ENCODE data around the gene PMP22. TPM values are rescaled to one million over a fixed set of nuclear protein-coding genes. Genes with fewer than 3 reads are reported as not detected.

Gene PMP22
- total RNA-seq, 2 donors from 2014 or later: not detected

GRCh38 chr17:15287538-15288267 lies 22.6 kb upstream of the PMP22 start:
- Mint-ChIP-seq H3K4me3 (no peak overlapping the region), H3K9me3 (no peaks in the 10 kb centered on the region), H3K4me1 (no peaks in the 10 kb centered on the region), H3K36me3 (ENCODE audit: low read depth) (no peaks in the 10 kb centered on the region), H3K27me3 (peaks cover 51% of the 10 kb centered on the region), H3K27ac (no peak overlapping the region)
- no peak for ATAC-seq (replicated peaks)

- H3K27me3 Mint-ChIP-seq: peaks cover 52% of the 10 kb centered on the region
Observed at GRCh38 chr17:15285466-15285865, 20.3 kb upstream of the PMP22 start.

GRCh38 chr17:15284537-15284936 lies 19.4 kb upstream of the PMP22 start:
- Mint-ChIP-seq H3K9me3 (no peaks in the 10 kb centered on the region), H3K27me3 (peaks cover 50% of the 10 kb centered on the region), H3K4me1 (no peaks in the 10 kb centered on the region), H3K36me3 (ENCODE audit: low read depth) (no peaks in the 10 kb centered on the region), H3K4me3 (no peak overlapping the region), H3K27ac (no peak overlapping the region)
- ATAC-seq (replicated peaks): no peak

More at GRCh38 chr17:15285466-15285865, 20.3 kb upstream of the PMP22 start:
- Mint-ChIP-seq H3K4me3 (no peak overlapping the region), H3K9me3 (no peaks in the 10 kb centered on the region), H3K4me1 (no peaks in the 10 kb centered on the region), H3K36me3 (ENCODE audit: low read depth) (no peaks in the 10 kb centered on the region), H3K27ac (no peak overlapping the region)
- no peak for ATAC-seq (replicated peaks)

- ATAC-seq (replicated peaks): no peak
Observed at GRCh38 chr17:15284107-15284506, 19.0 kb upstream of the PMP22 start.

GRCh38 chr17:15281909-15282308 lies 16.8 kb upstream of the PMP22 start:
- H3K27ac Mint-ChIP-seq: no peak overlapping the region
- H3K4me3 Mint-ChIP-seq: no peak overlapping the region
- ATAC-seq (replicated peaks): peak; percentile 59
- H3K9me3 Mint-ChIP-seq: no peaks in the 10 kb centered on the region
- no peaks in the 10 kb centered on the region for H3K4me1 Mint-ChIP-seq
- H3K27me3 Mint-ChIP-seq: peaks cover 36% of the 10 kb centered on the region
- no peaks in the 10 kb centered on the region for H3K36me3 Mint-ChIP-seq (ENCODE audit: low read depth)

More at GRCh38 chr17:15284107-15284506, 19.0 kb upstream of the PMP22 start:
- Mint-ChIP-seq H3K27ac (no peak overlapping the region), H3K27me3 (peaks cover 46% of the 10 kb centered on the region), H3K4me3 (no peak overlapping the region), H3K36me3 (ENCODE audit: low read depth) (no peaks in the 10 kb centered on the region), H3K9me3 (no peaks in the 10 kb centered on the region), H3K4me1 (no peaks in the 10 kb centered on the region)

- peak; percentile 74 for ATAC-seq (replicated peaks)
- H3K4me3 Mint-ChIP-seq: no peak overlapping the region
- H3K27ac Mint-ChIP-seq: no peak overlapping the region
- H3K27me3 Mint-ChIP-seq: peaks cover 38% of the 10 kb centered on the region
- no peaks in the 10 kb centered on the region for H3K4me1 Mint-ChIP-seq
- H3K9me3 Mint-ChIP-seq: no peaks in the 10 kb centered on the region
- H3K36me3 Mint-ChIP-seq (ENCODE audit: low read depth): no peaks in the 10 kb centered on the region
Observed at GRCh38 chr17:15278924-15279477, 13.9 kb upstream of the PMP22 start.

GRCh38 chr17:15278380-15278779 lies 13.3 kb upstream of the PMP22 start:
- peaks cover 33% of the 10 kb centered on the region for H3K27me3 Mint-ChIP-seq
- no peak overlapping the region for H3K27ac Mint-ChIP-seq
- H3K36me3 Mint-ChIP-seq (ENCODE audit: low read depth): no peaks in the 10 kb centered on the region

GRCh38 chr17:15274017-15274416 lies 8.9 kb upstream of the PMP22 start:
- ATAC-seq (replicated peaks): no peak
- Mint-ChIP-seq H3K27me3 (peaks cover 17% of the 10 kb centered on the region), H3K4me1 (no peaks in the 10 kb centered on the region), H3K27ac (no peak overlapping the region), H3K9me3 (no peaks in the 10 kb centered on the region), H3K4me3 (no peak overlapping the region), H3K36me3 (ENCODE audit: low read depth) (no peaks in the 10 kb centered on the region)

More at GRCh38 chr17:15278380-15278779, 13.3 kb upstream of the PMP22 start:
- H3K9me3 Mint-ChIP-seq: no peaks in the 10 kb centered on the region
- H3K4me3 Mint-ChIP-seq: no peak overlapping the region
- no peaks in the 10 kb centered on the region for H3K4me1 Mint-ChIP-seq
- ATAC-seq (replicated peaks): no peak

- no peaks in the 10 kb centered on the region for H3K9me3 Mint-ChIP-seq
- H3K27me3 Mint-ChIP-seq: peaks cover 20% of the 10 kb centered on the region
- H3K27ac Mint-ChIP-seq: no peak overlapping the region
- no peaks in the 10 kb centered on the region for H3K36me3 Mint-ChIP-seq (ENCODE audit: low read depth)
- no peak for ATAC-seq (replicated peaks)
- no peak overlapping the region for H3K4me3 Mint-ChIP-seq
- no peaks in the 10 kb centered on the region for H3K4me1 Mint-ChIP-seq
Observed at GRCh38 chr17:15273141-15273793, 8.1 kb upstream of the PMP22 start.

- Mint-ChIP-seq H3K9me3 (no peaks in the 10 kb centered on the region), H3K27ac (no peak overlapping the region), H3K36me3 (ENCODE audit: low read depth) (no peaks in the 10 kb centered on the region)
Observed at GRCh38 chr17:15271741-15272140, 6.6 kb upstream of the PMP22 start.

GRCh38 chr17:15270628-15271381 lies 5.7 kb upstream of the PMP22 start:
- peak; percentile 72 for ATAC-seq (replicated peaks)
- Mint-ChIP-seq H3K27ac (no peak overlapping the region), H3K4me3 (no peak overlapping the region), H3K4me1 (peaks cover 3% of the 10 kb centered on the region), H3K27me3 (peaks cover 28% of the 10 kb centered on the region), H3K9me3 (no peaks in the 10 kb centered on the region), H3K36me3 (ENCODE audit: low read depth) (no peaks in the 10 kb centered on the region)

More at GRCh38 chr17:15271741-15272140, 6.6 kb upstream of the PMP22 start:
- no peak for ATAC-seq (replicated peaks)
- Mint-ChIP-seq H3K27me3 (peaks cover 30% of the 10 kb centered on the region), H3K4me1 (no peaks in the 10 kb centered on the region), H3K4me3 (no peak overlapping the region)

- H3K27me3 Mint-ChIP-seq: peaks cover 36% of the 10 kb centered on the region
- no peak for ATAC-seq (replicated peaks)
- H3K36me3 Mint-ChIP-seq (ENCODE audit: low read depth): no peaks in the 10 kb centered on the region
- H3K9me3 Mint-ChIP-seq: no peaks in the 10 kb centered on the region
- H3K4me1 Mint-ChIP-seq: peaks cover 3% of the 10 kb centered on the region
- no peak overlapping the region for H3K4me3 Mint-ChIP-seq
- no peak overlapping the region for H3K27ac Mint-ChIP-seq
Observed at GRCh38 chr17:15269780-15270089, 4.6 kb upstream of the PMP22 start.

GRCh38 chr17:15269087-15269779 lies 4.1 kb upstream of the PMP22 start:
- H3K36me3 Mint-ChIP-seq (ENCODE audit: low read depth): no peaks in the 10 kb centered on the region
- H3K27me3 Mint-ChIP-seq: peaks cover 41% of the 10 kb centered on the region
- no peak for ATAC-seq (replicated peaks)

GRCh38 chr17:15268461-15268860 lies 3.3 kb upstream of the PMP22 start:
- H3K27me3 Mint-ChIP-seq: peaks cover 45% of the 10 kb centered on the region
- no peaks in the 10 kb centered on the region for H3K36me3 Mint-ChIP-seq (ENCODE audit: low read depth)
- no peak overlapping the region for H3K27ac Mint-ChIP-seq
- no peaks in the 10 kb centered on the region for H3K9me3 Mint-ChIP-seq
- peaks cover 3% of the 10 kb centered on the region for H3K4me1 Mint-ChIP-seq
- ATAC-seq (replicated peaks): no peak
- H3K4me3 Mint-ChIP-seq: no peak overlapping the region

More at GRCh38 chr17:15269087-15269779, 4.1 kb upstream of the PMP22 start:
- no peak overlapping the region for H3K27ac Mint-ChIP-seq
- no peak overlapping the region for H3K4me3 Mint-ChIP-seq
- peaks cover 3% of the 10 kb centered on the region for H3K4me1 Mint-ChIP-seq
- H3K9me3 Mint-ChIP-seq: no peaks in the 10 kb centered on the region
